Fibroblast of lung (primary cell): ENCODE results near the gene TIAM1. TPM values are rescaled to one million over a fixed set of nuclear protein-coding genes. Genes with fewer than 3 reads are reported as not detected.
A peak's percentile ranks its signal among the peaks of the same experiment; 100 is the strongest.

Experiments used
- DNase-seq, 2 donors: peaks; one replicate each; pipeline versions ENCODE4 v3.0.0 to v3.0.0-alpha.2; 2010; ENCODE audit warnings: low read depth in 2 of 2
- H2AFZ ChIP-seq: 2 replicates; pipeline ENCODE4 v1.5.1; 2012; ENCODE audit warnings: low read length, control low read depth, inconsistent platforms
- H3K27ac ChIP-seq: 2 replicates; pipeline ENCODE4 v1.5.1; 2011; ENCODE audit warnings: low read length, control low read depth; ENCODE audit not compliant: insufficient read depth
- H3K27me3 ChIP-seq: 2 replicates; pipeline ENCODE4 v1.5.1; 2011; ENCODE audit warnings: mild to moderate bottlenecking, low read length; ENCODE audit not compliant: control insufficient read depth, insufficient read depth
- H3K36me3 ChIP-seq: 2 replicates; pipeline ENCODE4 v1.5.1; 2011; ENCODE audit warnings: low read length; ENCODE audit not compliant: control insufficient read depth, insufficient read depth
- H3K4me1 ChIP-seq: 2 replicates; pipeline ENCODE4 v1.5.1; 2011; ENCODE audit warnings: low read length; ENCODE audit not compliant: control insufficient read depth, insufficient read depth; ENCODE audit errors: extremely low read depth
- H3K4me2 ChIP-seq: 2 replicates; pipeline ENCODE4 v1.5.1; 2011; ENCODE audit warnings: low read length, control low read depth; ENCODE audit not compliant: insufficient read depth; ENCODE audit errors: extremely low read depth
- H3K4me3 ChIP-seq, 4 experiments: fragments of 200-600 bp in 1 of 4; sonication (generic) in 1 of 4; replicated peaks in 1 of 4; 2 replicates each; pipeline ENCODE4 v1.5.1; 2011 to 2016; ENCODE audit warnings: low read length in 4 of 4, low read depth in 3 of 4, mild to moderate bottlenecking in 3 of 4, control low read depth in 2 of 4, inconsistent platforms in 1 of 4, mixed read lengths in 1 of 4; ENCODE audit not compliant: insufficient read depth in 1 of 4; ENCODE audit errors: control extremely low read depth in 1 of 4
- H3K79me2 ChIP-seq: 2 replicates; pipeline ENCODE4 v1.5.1; 2012; ENCODE audit warnings: mild to moderate bottlenecking, low read length, inconsistent platforms; ENCODE audit not compliant: control insufficient read depth, insufficient read depth
- H3K9ac ChIP-seq: 2 replicates; pipeline ENCODE4 v1.5.1; 2011; ENCODE audit warnings: mild to moderate bottlenecking, low read length, control low read depth; ENCODE audit not compliant: insufficient read depth
- H3K9me3 ChIP-seq: 2 replicates; pipeline ENCODE4 v1.5.1; 2012; ENCODE audit warnings: low read depth, low read length; ENCODE audit not compliant: control insufficient read depth, insufficient read depth
- H4K20me1 ChIP-seq: 2 replicates; pipeline ENCODE4 v1.5.1; 2011; ENCODE audit warnings: low read length; ENCODE audit not compliant: control insufficient read depth, insufficient read depth; ENCODE audit errors: extremely low read depth
- CTCF ChIP-seq, 2 donors: IDR thresholded peaks in 1 of 2; conservative IDR thresholded peaks in 1 of 2; 1 replicate in 1 of 2; 2 replicates in 1 of 2; pipeline ENCODE4 v1.5.1; 2011 to 2012; ENCODE audit warnings: low read length in 2 of 2, control low read depth in 1 of 2, inconsistent platforms in 1 of 2, low read depth in 1 of 2, mild to moderate bottlenecking in 1 of 2
- EZH2 ChIP-seq: IDR thresholded peaks from 2 replicates; pipeline ENCODE4 v1.5.1; 2012; ENCODE audit warnings: low read length, control low read depth, mild to moderate bottlenecking; ENCODE audit errors: missing control alignments
- polyA plus RNA-seq, 2 donors: library from polyadenylated mRNA; depleted of rRNA in 1 of 2; stranded (reverse) in 1 of 2; unstranded in 1 of 2; fragments of >200 nt; gene quantifications; 2 replicates each; pipeline ENCODE4 v1.2.1, GENCODE V29; 2011 to 2012; ENCODE audit warnings: missing spikeins in 1 of 2
- total RNA-seq: library from RNA; depleted of rRNA; stranded (reverse); fragments of >200 nt; gene quantifications from 2 replicates; pipeline ENCODE4 v1.2.1, GENCODE V29; 2014

Gene TIAM1
- total and polyA plus RNA-seq, 2 donors (not counting 1 experiment from before 2014, with no cell fraction given), result under 0.01 to 0.52 TPM

GRCh38 chr21:31374395-31374794 lies 30.3 kb upstream of the TIAM1 start:
- Histone ChIP-seq H3K4me3 (no peak overlapping the region), H3K4me1 (no peaks in the 10 kb centered on the region), H4K20me1 (no peaks in the 10 kb centered on the region), H3K9ac (no peak overlapping the region), H3K4me2 (no peak overlapping the region), H3K79me2 (no peaks in the 10 kb centered on the region), H3K36me3 (no peaks in the 10 kb centered on the region), H2AFZ (no peak overlapping the region), H3K9me3 (no peaks in the 10 kb centered on the region), H3K27me3 (no peaks in the 10 kb centered on the region), H3K27ac (no peak overlapping the region)
- TF ChIP-seq EZH2 (no peak), CTCF (conservative IDR thresholded peaks at IDR 0.05 in 1 of 2, IDR thresholded peaks at IDR 0.05 in 1 of 2; ENCODE audit: low read depth in 1 of 2, low read length in 2 of 2) (no peak)
- no peak for DNase-seq

GRCh38 chr21:31372471-31372765 lies 28.4 kb upstream of the TIAM1 start:
- Histone ChIP-seq H3K27ac (no peak overlapping the region), H3K36me3 (no peaks in the 10 kb centered on the region), H3K9ac (no peak overlapping the region), H3K4me1 (no peaks in the 10 kb centered on the region), H4K20me1 (no peaks in the 10 kb centered on the region), H3K4me2 (no peak overlapping the region), H3K79me2 (no peaks in the 10 kb centered on the region), H3K9me3 (no peaks in the 10 kb centered on the region), H3K4me3 (no peak overlapping the region), H2AFZ (no peak overlapping the region), H3K27me3 (no peaks in the 10 kb centered on the region)
- no peak for TF ChIP-seq EZH2
- DNase-seq, result no peak

- H4K20me1 ChIP-seq, result no peaks in the 10 kb centered on the region
- DNase-seq, result peak in 1 of 2 donors; percentile 30
- no peak overlapping the region for H2AFZ ChIP-seq
- no peaks in the 10 kb centered on the region for H3K36me3 ChIP-seq
- H3K4me1 ChIP-seq, result no peaks in the 10 kb centered on the region
- no peaks in the 10 kb centered on the region for H3K27me3 ChIP-seq
- H3K4me3 ChIP-seq, result no peak overlapping the region
- H3K9ac ChIP-seq, result no peak overlapping the region
- no peak overlapping the region for H3K27ac ChIP-seq
- TF ChIP-seq CTCF (conservative IDR thresholded peaks at IDR 0.05 in 1 of 2, IDR thresholded peaks at IDR 0.05 in 1 of 2; ENCODE audit: low read depth in 1 of 2, low read length in 2 of 2) (no peak), EZH2 (no peak)
- no peaks in the 10 kb centered on the region for H3K9me3 ChIP-seq
- H3K79me2 ChIP-seq, result no peaks in the 10 kb centered on the region
- no peak overlapping the region for H3K4me2 ChIP-seq
Observed at GRCh38 chr21:31371715-31372470, 27.8 kb upstream of the TIAM1 start.
